ENCODE data around the gene MAGI2.

The MAGI2 gene

DNA sequence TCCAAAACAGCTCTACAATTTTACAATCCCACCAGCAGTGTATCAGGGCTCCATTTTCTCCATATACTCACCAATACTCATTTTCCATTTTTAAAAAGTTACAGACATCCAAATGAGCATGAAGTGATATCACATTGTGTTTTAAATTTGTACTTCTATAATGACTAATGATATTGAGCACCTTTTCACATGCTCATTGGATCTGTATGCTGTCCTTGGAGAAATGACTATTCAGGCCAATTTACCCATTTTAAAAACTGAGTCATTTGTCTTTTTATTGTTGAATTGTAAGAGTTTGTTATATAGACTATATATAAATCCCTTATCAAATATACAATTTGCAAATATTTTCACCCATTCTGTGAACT is 162.0 kb downstream of the MAGI2 start:
- TF ChIP-seq, protein P1, sequence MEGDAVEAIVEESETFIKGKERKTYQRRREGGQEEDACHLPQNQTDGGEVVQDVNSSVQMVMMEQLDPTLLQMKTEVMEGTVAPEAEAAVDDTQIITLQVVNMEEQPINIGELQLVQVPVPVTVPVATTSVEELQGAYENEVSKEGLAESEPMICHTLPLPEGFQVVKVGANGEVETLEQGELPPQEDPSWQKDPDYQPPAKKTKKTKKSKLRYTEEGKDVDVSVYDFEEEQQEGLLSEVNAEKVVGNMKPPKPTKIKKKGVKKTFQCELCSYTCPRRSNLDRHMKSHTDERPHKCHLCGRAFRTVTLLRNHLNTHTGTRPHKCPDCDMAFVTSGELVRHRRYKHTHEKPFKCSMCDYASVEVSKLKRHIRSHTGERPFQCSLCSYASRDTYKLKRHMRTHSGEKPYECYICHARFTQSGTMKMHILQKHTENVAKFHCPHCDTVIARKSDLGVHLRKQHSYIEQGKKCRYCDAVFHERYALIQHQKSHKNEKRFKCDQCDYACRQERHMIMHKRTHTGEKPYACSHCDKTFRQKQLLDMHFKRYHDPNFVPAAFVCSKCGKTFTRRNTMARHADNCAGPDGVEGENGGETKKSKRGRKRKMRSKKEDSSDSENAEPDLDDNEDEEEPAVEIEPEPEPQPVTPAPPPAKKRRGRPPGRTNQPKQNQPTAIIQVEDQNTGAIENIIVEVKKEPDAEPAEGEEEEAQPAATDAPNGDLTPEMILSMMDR (conservative IDR thresholded peaks at IDR 0.05; ENCODE audit: low read depth), result no peak
- DNase-seq (ENCODE audit: low spot score), result no peak
- ChIA-PET CTCF (no interaction called here), POLR2A (ENCODE audit: low non-redundant PET) (no interaction called here)
- H3K27ac ChIP-seq, result no peak overlapping the region

DNA sequence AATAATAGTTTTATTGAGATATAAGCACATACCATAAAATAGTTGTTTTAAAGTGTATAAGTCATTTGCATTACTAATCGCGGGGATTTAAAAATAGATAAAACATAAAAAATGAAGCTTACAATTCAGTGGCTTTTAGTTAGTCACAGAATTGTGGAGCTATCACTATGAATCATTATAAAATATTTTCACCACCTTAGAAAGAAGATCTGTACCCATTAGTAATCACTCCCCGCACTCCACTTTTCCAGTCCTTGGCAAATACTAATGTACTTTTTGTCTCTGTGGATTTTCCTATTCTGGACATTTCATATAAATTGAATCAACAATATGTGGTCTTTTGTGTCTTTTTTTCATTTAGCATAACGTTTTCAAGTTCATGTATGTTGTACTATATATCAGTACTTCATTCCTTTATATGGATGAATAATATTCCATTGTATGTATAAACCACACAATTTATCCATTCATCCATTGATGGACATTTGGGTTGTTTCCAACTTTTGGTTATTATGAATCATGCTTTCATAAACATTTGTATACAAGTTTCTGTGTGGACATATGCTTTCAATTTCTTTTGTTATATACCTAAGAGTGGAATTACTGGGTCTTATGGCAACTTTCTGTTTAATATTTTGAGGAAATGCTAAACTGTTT is 162.5 kb downstream of the MAGI2 start:
- ChIA-PET CTCF (interaction anchor here (1.2 kb wide), 1 partner anchor 9 kb away, joined by 4 read pairs; no protein-coding TSS in a partner anchor), POLR2A (ENCODE audit: low non-redundant PET) (no interaction called here)
- TF ChIP-seq, protein P1 (conservative IDR thresholded peaks at IDR 0.05; ENCODE audit: low read depth), result no peak
- DNase-seq (ENCODE audit: low spot score), result peak; percentile 34
- no peak overlapping the region for H3K27ac ChIP-seq

DNA sequence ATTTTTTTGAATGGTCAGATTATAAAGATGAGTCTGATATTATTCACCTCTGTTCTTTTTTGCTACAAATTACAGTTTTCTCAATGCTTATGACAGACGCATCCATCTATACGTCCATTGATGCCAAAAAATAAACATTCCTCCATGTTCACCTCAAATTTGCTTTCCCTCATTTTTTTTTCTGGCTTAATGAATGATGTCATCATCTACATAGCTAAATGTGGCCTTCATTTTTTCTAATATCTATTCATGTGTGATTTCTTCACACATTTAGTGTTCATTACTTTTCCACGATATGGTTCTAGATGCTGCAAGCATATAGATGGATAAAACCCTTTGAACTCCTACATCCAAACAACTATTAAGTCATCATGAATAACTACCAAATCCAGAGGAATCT is 163.1 kb downstream of the MAGI2 start:
- DNase-seq (ENCODE audit: low spot score), result no peak
- ChIA-PET CTCF (interaction anchor here (0.6 to 1.2 kb wide), 2 partner anchors 8 to 51 kb away, joined by 3 to 4 read pairs; no protein-coding TSS in a partner anchor), POLR2A (ENCODE audit: low non-redundant PET) (no interaction called here)
- TF ChIP-seq, protein P1 (conservative IDR thresholded peaks at IDR 0.05; ENCODE audit: low read depth), result no peak
- H3K27ac ChIP-seq, result no peak overlapping the region

DNA sequence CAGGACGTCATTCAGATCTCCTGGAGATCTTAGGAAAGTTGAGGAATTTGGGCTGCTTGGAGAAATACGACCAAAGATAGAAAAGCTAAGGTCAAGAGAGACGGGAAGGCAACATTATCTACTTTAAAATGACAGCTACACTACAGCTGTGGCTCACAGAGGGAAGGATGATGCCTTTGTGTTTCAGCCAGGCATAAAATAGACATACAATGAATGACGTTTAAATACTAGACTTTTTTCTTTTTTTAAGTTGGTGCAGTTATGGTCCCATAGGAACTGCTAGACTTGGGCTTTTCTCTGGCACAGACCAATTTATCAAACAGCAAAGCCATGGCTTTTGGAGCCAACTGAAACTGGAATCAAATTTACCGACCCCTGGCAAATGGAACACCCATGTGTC is 164.8 kb downstream of the MAGI2 start:
- no peak overlapping the region for H3K27ac ChIP-seq
- ChIA-PET CTCF (interaction anchor here (1.3 kb wide), 1 partner anchor 10 kb away, joined by 7 read pairs; no protein-coding TSS in a partner anchor), POLR2A (ENCODE audit: low non-redundant PET) (no interaction called here)
- TF ChIP-seq, protein P1 (conservative IDR thresholded peaks at IDR 0.05; ENCODE audit: low read depth), result no peak
- no peak for DNase-seq (ENCODE audit: low spot score)

DNA sequence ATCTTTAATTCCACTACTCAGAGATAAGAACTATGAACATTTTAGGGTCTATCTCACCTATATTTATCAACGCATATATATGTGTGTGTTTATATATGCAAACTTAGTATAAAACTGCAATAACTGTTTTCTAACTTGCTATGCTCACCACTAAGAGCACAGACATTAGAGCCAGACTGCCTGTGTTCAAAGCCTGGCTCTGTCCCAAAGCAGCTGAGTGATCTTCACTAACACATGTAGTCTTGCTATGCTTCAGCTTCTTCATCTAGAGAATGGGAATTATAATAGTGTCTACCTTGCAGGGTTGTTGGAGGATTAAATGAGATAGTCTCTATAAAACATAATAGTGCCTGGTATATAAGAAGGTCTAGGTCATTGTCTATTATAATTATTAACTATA is 165.5 kb downstream of the MAGI2 start:
- POLR2A ChIA-PET (ENCODE audit: low non-redundant PET), result no interaction called here

DNA sequence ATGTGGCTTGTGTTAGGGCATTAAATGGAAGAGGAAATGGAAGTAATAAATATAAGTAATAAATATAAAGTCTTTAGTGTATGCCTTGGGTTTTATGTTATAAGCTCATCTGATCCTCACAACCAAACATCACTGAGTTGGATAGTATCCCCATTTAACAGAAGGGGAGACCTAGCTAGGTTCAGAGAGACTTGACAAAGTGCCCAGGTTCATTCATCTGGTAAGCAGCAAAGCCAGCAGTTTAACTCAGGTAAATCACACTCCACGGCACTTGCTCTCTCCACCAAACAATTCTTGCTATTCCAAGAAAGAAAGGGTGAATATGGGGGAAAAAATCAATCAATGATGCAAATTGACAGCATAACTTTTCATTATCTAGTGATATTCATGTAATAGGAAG is 167.3 kb downstream of the MAGI2 start:
- CTCF ChIA-PET, result interaction anchor here (0.5 to 0.8 kb wide), 4 partner anchors 14 to 1817 kb away, joined by 3 to 8 read pairs (median 3); no protein-coding TSS in a partner anchor
- TF ChIP-seq, protein P1 (conservative IDR thresholded peaks at IDR 0.05; ENCODE audit: low read depth), result no peak
- no peak for DNase-seq (ENCODE audit: low spot score)
- H3K27ac ChIP-seq, result no peak overlapping the region
- POLR2A ChIA-PET (ENCODE audit: low non-redundant PET), result no interaction called here

More for the DNA sequence above, 165.5 kb downstream of the MAGI2 start:
- DNase-seq (ENCODE audit: low spot score), result no peak
- H3K27ac ChIP-seq, result no peak overlapping the region
- TF ChIP-seq, protein P1 (conservative IDR thresholded peaks at IDR 0.05; ENCODE audit: low read depth), result no peak
- CTCF ChIA-PET, result interaction anchor here (1.3 kb wide), 1 partner anchor 10 kb away, joined by 7 read pairs; no protein-coding TSS in a partner anchor
